Measurements from ENCODE around the gene CFAP161. TPM values are rescaled to one million over a fixed set of nuclear protein-coding genes. Genes with fewer than 3 reads are reported as not detected.
"Not testable (repeated sequence)": the region's sequence is repeated elsewhere in the genome, so short reads cannot be mapped to it uniquely, and the experiment has no call there.

The CFAP161 gene
- total RNA-seq, 1 experiment from 2014 or later = 1.2 TPM

DNA sequence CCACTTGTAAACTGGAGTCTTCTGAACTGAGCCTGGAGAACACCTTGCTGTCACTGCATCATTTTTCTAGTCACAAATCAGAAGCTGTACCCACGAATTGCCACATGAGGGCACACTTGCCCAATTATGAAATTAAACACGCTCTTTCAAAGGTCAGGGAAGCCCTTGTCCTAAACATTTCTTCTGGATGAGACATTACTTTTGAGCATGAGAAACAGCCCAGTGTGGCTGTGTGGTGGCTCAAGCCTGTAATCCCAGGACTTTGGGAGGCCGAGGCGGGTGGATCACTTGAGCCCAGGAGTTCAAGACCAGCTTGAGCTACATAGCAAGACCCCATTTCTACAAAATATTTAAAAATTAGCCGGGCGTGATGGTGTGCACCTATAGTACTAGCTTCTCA, 27.5 kb upstream of the CFAP161 start:
- peak; percentile 85 for DNase-seq (ENCODE audit: low read depth)

DNA sequence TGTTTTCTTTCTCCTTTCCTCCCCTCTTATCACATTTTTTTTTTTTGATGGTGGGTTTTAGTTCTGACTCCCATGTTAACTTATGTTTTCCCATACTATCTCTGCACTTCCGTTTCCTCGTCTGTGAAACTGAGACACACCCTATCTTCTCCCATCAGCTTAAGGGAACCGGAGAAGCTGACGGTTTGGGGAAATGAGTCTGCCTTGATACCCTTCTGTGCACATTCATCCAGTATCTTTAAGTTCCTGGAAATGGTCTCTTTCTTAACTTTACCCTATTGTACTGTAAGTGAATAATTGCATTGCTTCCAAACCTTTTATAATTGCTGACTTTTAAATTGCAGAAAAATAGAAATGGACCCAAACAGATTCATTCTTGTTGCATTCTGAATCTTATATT, 26.2 kb upstream of the CFAP161 start:
- no peak for DNase-seq (ENCODE audit: low read depth)

DNA sequence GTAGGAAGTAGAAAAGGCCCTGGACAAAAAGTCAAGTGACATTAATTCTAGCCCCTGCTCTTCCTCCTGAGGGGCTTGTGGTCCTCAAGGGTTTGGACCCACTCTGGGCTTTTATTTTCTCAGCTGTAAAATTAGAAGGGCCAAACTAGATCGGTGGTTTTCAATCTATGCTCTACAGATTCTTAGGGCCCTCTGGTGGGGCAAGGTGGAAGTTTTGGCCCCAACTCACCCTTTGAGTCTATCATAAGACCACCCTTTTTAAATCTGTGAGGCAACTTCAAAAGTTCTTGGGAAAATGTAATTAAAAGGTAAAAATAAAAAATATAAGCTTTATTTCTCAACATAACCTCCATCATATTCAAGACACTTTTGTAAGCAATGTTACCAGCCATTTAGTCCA, 25.6 kb upstream of the CFAP161 start:
- no peak for DNase-seq (ENCODE audit: low read depth)

DNA sequence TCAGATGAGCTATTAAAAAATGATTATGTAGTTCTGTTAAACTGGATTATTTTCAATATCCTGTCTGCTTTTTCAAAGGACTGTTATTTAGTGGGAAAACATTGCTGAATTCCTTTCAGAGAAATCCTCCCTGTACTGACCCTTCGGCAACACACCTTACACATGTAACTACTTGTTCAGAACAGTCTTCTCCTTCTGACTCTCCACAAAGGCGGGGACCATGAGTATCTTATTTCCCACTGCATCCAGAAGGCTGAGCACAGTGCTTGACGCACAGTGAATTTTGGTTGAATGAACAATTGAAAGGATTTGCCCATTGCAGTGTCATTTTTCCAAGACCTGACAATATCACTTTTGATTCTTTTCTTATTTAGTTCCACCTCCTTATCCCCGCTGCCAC, 23.1 kb upstream of the CFAP161 start:
- DNase-seq (ENCODE audit: low read depth) = no peak

DNA sequence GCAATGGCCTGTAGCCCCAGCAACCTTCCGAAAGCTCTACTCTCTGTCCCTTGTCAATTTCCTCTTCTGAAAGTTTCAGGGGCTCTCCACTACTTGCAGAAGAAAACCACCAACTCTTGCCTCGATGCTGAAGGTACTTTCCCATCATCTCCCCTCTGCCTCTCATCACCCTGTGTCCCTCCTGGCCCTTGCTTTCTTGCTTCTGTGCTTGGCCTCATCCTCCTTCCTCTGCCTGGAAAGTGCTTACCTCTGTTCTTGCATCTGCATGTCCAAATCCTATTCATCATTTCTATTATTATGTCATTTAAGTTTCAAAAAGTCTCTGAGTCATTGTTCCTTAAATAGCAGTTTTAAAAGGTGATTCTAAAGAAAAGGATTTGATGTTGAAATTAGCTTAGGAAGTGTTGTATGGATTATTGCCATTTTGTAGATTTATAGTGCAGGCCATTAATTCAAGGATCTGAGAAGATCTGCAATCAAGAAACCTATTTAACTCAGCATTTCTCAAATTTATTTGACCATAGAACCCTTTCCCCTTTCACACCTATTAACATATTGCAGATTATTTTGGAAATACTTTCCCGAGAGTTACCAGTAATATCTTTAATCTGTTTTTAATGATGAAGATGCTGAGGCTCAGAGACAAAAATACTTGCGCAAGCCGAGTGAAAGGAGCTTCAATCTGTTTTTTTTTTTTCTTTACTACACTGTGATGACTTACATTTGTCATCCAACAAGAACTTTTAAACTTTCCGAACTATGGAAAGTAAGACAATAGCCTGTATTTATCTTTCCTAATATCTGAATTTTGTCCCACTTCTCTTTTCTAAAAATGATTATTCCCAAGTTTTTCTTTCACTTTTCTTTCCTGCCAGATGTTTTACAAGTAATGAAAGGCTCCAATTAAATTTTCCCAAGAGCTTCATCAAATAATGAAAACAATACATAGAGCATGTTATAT, 22.3 kb upstream of the CFAP161 start:
- no peak for DNase-seq (ENCODE audit: low read depth)

DNA sequence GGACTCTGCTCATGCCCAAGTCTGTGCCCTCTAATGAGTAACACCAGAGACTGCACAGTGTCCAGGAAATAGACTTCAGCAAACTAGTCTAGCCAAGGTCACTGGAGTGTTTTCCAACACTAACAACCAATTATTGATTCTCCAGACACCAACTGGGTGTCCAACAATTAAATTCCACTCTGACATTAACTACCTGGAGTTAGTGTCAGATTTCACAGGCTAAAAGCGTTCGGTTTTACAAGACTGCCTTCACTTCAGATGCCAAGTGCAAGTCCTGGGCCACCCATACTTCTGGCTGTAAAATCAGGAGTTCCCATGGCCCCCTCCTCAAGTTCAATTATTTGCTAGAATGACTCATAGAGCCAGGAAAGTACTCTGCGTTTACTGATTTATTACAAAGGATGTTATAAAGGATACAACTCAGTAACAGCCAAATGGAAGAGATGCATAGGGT, 20.8 kb upstream of the CFAP161 start:
- DNase-seq (ENCODE audit: low read depth) = no peak

DNA sequence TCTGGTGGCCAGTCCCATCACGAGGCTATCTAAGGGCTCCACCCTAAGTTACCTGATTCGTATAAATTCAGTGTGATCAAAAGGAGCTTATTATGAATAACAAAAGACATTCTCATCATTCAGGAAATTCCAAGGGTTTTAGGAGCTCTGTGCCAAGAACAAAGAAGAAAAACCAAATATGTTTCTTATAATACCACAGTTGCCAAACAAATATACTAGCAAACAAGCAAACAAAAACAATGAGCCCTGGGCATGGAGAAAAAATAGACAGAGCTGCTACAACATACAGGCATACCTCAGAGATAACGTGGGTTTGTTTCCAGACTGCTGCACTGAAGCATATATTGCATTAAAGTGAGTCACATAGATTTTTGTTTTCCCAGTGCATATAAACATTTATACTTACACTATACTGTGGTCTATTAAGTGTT, 20.2 kb upstream of the CFAP161 start:
- no peak for DNase-seq (ENCODE audit: low read depth)

DNA sequence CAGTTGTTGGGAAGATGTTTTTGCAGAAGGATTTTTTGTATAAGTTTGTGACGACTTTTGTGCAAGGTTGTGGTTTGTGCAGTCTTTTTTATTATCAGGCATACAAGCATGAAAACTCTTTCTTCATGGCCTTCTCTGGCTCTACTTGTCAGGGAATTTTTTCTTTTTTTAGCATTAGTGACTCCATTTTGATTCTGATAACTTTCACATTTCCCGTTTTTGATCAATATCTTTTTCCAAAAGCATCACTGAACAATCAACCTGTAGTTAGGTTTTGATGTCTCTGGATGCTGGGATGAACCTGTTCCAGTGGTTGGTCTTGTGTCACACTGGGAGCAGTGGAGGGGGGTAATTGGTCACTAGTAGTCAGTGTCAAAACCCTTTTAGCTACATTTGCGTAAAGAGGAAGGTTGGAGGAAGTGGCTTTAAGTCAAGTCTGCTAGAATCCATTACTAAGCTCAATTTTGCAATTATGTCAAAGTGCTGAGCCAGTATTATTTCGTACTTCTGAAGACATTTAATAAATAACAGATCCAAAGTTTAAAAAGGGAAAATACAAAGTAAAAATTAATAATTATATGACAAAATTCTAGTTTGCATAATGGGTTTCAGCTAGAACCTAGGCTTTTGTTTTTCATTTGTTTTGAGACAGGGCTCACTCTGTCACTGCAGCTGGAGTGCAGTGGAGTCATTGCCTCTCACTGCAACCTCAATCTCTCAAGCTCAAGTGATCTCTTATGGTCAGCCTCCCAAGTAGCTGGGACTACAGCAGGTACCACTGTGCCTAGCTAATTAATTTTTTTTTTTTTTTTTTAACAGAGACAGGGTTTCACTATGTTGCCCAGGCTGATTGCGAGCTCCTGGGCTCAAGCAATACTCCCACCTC, 18.8 kb upstream of the CFAP161 start:
- no peak for DNase-seq (ENCODE audit: low read depth)

DNA sequence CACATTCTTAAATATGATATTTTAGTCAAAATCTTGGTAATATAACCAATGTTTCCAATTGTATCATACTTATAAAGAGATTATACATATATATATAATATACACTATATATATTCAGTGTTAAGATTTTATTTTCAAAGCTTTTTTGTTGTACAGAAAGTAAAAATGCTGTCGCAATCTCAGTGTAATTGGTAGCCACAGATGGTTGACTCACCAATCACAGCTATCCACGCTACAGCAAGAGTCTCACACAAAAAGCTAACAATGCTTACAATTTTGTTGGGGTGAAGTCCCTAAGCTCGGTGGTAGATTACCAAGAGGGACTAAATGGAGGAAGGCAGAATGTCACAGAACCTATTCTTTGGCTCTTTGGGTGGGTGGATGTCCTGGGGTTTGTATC, 16.9 kb upstream of the CFAP161 start:
- DNase-seq (ENCODE audit: low read depth) = peak; percentile 30

DNA sequence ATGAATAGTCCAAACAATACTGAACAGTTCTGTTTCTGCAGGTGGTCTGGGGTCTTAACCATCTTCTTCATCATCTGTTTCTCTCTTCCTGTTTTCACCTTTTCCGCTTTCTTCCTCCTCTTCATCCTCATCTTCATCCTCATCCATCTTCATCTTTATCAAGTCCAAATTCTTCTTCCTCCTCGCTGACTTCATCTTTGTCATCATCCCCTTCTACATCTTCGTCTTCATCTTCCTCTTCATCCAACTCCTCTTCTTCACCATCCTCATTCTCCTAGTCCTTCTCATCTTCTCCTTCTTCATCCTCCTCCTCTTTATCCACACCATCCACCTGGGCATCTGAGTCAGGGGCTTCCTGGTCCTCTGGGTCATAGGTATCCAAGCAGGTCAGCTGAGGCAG, 16.5 kb upstream of the CFAP161 start:
- no peak for DNase-seq (ENCODE audit: low read depth)

DNA sequence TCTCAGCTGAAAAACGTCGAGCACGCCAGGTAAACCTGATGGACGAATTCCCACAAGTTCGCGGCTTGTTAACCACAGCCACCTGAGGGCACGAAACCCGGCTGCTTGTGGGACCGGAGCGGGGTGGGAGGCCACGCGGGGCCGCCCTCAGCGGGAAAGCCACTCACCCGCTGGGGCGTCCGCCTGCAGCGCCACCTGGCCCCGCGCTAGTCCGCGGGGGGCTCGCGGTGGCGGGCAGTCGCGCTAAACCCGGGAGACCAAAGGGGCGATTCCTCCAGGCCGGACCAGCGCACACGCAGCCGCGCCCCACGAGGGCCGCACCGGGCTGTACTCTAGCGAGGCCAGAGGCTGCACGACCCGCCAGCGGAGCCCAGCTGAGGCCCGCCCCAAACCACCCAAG, 15.7 kb upstream of the CFAP161 start:
- DNase-seq (ENCODE audit: low read depth) = no peak

DNA sequence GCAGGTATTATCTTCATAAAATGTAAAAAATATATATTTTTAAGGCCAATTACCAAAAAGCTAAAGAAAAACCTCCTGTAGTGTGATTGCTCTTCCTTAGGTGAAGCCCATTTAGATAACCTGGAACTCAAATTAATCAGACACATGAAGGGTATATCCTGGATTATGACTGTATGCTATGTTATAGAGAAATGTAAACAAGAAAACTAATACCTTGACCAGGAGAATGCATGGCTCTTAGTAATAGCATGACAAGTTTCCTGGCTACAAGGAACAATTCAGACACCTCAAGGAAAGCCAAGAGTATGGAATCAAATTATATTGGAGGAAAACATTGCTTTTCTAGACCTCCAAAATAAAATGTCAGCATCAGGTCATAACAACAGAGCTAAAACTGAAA, 14.0 kb upstream of the CFAP161 start:
- DNase-seq (ENCODE audit: low read depth) = no peak

DNA sequence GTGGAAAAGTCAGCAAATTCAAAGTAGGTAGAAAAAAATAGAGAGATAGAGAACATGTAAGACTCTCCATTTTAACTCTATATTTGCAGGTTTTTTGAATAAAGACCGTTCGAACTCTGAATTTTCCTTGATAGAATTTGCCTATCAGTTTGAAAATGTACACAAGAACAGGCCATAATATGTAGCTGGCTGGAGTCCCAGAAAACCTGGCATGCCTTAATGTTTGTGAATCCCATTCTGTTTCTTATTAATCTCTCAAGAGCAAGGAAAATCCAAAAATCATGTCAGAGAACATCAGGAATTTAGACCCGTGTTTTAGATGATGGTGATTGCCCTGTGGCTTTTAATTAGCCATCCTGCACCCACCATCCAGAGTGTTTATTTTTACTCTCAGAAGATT, 7.2 kb upstream of the CFAP161 start:
- DNase-seq (ENCODE audit: low read depth) = no peak

DNA sequence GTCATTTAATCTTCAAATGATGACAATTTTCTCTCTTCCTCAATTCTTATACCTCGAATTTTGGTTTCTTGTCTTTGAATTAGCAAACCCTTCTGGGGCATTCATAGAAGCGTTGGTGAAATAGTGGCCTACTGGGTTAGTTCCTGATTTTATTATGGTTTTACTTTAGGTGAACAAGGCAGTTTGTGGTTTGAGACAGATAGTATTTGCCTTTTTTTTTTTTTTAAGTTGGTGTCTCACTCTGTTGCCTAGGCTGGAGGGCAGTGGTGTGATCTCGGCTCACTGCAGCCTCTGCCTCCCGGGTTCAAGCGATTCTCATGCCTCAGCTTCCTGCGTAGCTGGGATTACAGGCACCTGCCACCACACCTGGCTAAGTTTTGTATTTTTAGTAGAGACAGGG, 7.4 kb downstream of the CFAP161 start:
- not testable (repeated sequence) for DNase-seq (ENCODE audit: low read depth)

DNA sequence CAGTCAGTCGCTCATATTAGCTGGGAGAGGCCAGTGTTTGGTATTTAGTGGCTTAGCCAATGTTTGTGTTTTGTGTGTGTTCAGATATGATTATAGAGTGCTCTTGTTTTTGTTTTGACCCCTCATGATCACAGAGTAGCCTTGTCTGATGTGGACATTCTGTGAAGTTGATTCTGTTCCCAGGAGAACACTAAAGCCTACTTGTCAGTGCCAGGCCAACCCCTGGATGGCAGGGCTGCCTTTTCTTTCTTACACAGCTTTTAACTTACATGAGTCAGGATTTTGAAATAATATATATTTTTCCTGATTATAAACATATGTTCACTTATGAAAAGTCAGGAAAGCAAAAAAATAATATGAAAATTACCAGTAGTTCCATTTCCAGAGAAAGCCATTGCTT, 11.9 kb downstream of the CFAP161 start:
- DNase-seq (ENCODE audit: low read depth) = no peak

DNA sequence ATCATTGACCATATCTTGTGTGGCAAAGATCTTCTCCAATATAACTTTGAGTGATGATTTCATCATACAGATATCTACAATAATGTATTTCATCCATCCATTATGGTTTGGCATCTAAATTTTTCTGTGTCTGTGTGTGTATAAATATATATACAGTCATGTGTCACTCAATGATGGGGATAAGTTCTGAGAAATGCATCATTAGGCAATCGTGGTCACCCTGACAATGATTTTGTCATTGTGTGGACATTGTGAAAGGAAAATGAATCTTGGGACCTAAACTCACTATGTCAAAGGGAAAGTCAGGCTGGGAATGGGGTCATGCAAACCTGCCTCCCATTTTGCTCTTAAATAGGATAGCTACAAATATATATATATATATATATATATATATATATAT, 12.4 kb downstream of the CFAP161 start:
- DNase-seq (ENCODE audit: low read depth) = no peak

DNA sequence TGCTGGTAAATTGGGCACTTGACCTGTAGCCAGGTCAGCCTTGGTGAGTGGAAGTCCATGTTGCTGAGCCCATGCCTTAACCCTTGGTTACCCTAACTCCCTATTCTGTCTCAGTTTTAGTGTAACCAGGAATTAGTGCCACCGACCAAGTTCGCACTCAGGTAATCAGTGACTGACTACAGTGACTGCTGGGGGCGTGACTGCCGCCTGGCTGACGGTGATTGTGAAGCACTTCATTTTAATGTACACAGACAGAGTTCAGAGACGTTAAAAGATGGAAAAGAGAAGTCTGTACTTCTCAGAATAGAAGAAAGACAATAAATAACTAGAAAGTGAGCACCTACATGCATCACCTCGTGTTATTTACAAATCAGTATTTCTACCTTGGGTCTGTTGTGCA, 17.3 kb downstream of the CFAP161 start:
- no peak for DNase-seq (ENCODE audit: low read depth)

DNA sequence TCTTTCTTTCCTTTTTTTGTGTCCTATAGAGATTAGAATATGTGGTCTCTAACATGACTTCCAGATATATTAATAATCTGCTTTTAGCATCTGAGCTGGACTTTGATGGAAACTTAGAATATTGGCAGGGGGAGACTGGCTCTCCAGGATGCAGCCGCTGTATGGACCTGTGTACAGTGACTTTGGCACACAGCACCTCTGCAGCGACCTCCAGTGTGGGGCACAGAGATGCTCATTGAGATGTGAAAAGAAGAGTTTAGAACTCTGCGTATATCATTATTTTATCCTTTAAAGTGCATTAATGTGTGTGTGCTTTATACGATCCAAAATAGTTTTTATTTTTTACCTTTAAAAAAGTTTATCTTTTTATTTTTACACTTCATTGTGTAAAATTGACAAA, 18.3 kb downstream of the CFAP161 start:
- no peak for DNase-seq (ENCODE audit: low read depth)

DNA sequence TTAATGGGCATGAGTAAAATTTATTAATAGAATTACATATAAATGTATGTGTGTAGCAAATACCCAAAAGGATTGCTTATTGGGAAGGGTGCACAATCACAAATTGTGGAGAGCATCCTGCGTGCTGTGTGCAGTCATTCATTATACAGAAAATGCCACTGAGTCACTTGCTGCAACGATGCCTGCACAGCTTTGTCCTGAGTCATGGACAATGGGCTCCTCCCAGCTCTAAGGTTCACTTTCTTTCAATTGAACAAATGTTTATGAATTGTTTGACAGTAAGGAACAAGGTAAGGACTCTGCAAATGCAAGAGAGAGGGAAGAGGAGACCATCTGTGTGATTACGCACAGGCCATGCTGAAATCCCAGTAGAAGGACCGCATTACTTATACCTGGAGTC, 18.7 kb downstream of the CFAP161 start:
- DNase-seq (ENCODE audit: low read depth) = no peak

DNA sequence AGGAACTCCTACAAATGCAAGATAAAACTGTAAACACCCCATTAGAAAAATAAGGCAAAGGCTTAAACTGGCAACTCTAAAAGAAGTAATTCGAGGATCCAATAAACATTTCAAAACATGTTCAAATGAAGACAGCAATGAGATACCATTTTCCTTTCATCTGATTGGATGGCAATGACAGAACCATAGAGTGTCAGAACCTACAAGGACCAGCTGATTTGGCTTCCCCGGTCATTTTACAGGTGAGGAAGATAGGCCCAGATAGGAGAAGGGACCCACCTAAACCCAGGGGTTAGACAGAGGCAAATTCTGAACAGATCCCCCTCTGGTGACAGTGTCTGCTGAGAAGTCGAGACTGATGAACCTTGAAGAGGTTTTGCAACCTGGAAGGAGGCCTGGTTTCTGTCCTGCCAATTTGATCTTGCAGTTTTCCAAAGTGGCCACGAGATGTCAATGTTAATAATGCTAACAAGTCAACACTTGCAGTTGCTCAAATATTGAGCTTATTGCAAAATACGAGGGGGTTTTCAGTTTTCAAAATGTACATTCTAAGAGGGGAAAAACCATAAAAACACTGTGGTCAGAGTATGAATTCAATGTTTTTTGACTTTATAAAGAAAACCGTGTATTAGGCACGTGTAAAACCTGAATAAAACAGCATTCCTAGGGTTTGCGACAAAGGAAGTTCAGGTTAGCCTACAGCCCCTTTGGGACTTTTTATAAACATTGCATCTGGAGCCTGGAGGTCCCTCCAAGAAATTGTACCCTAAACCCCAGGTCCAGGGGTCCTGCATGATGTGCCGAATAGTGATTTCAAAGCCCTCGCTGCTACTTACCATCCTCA, 21.5 kb downstream of the CFAP161 start:
- peak; percentile 47 for DNase-seq (ENCODE audit: low read depth)

DNA sequence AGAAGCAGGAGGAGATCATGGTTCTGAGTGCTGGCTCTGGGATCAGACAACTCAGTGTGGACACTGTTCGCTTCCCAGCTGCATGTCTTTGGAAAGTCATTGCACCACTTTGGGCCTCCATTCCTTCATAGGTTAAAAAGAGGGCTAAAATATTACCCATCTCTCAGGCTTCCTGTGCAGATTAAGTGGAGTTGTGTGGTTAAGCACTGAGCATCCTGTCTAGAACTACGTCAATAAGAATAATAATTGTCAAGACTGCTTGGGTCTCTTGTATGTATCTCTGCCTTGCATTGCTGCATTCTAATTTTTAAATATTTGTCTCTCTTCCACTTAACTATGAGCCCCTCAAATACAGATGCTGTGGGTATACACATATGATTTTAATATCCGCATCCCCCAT, 22.3 kb downstream of the CFAP161 start:
- no peak for DNase-seq (ENCODE audit: low read depth)

Measured in LHCN-M2 (cell line).